ENCODE results near the gene MFSD1.

- no peak for TF ChIP-seq CTCF (IDR thresholded peaks at IDR 0.05; ENCODE audit: low read depth, low read length)
- TF ChIP-seq EZH2phosphoT487 (IDR thresholded peaks at IDR 0.05; ENCODE audit: low read depth), result no peak
Observed at GRCh38 chr3:158771982-158772381, 29.9 kb upstream of the MFSD1 start.
